NT2/D1 (cell line): ENCODE data around the gene CFAP52.

Source experiments
- SUZ12 ChIP-seq: IDR thresholded peaks from 2 replicates; pipeline ENCODE4 v1.6.1; 2011; ENCODE audit not compliant: insufficient read length, insufficient read depth; ENCODE audit errors: extremely low read depth
- YY1 ChIP-seq: IDR thresholded peaks from 2 replicates; pipeline ENCODE4 v1.6.1; 2011; ENCODE audit not compliant: insufficient read length, insufficient read depth
- ZNF274 ChIP-seq: IDR thresholded peaks from 2 replicates; pipeline ENCODE4 v1.6.1; 2011; ENCODE audit warnings: mild to moderate bottlenecking, low read depth, low read length

DNA sequence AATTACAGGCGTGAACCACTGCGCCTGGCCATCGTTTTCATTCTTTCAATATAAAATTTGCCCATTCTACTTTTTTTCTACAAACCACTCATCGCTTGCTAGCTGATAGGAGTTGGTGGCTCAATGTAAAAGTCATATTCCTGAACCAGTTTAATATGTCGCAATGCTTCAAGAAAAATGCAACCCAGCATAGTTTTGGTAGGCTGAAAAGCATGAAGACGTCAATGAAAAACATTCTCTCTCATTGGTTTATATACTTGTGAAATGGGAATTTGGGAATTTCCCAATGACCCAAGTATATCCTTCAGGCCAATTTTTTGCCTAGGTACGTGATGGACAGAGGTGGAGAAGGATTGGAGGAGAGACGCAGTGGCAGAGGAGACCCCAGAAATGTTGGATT lies 95.8 kb downstream of the CFAP52 start:
- TF ChIP-seq YY1 (no peak), ZNF274 (no peak), SUZ12 (no peak)
